OCI-LY7 (cell line): ENCODE data around the gene TLX1. TPM values are rescaled to one million over a fixed set of nuclear protein-coding genes. Genes with fewer than 3 reads are reported as not detected.
A peak's percentile ranks its signal among the peaks of the same experiment; 100 is the strongest.

Experiments used
- BruUV-seq: library from RNA; stranded (reverse); fragments of 400-500 nt; replicated peaks from 2 replicates; lab custom pipeline; 2021; lab: Mats Ljungman, UMichigan
- CTCF ChIA-PET: fragments of 300-600 bp; sonication (Branson Sonifier 250); formaldehyde crosslinking; loops from one replicate; lab custom pipeline; 2022; ENCODE audit warnings: antibody characterized with exemption; ENCODE audit not compliant: unreplicated experiment; lab: Charles Lee
- POLR2A ChIA-PET: fragments of 300-600 bp; sonication (Branson Sonifier 250); formaldehyde crosslinking; loops from one replicate; lab custom pipeline; 2022; ENCODE audit warnings: antibody characterized with exemption; lab: Charles Lee
- DNase-seq: peaks from one replicate; pipeline ENCODE4 v3.0.0-alpha.2; 2015; ENCODE audit warnings: low spot score
- H2AFZ ChIP-seq: fragments of 200-600 bp; sonication (generic), shearing (Covaris generic); 2 replicates; pipeline ENCODE4 v1.6.1; 2014; ENCODE audit warnings: mild to moderate bottlenecking, antibody characterized with exemption, low read length, moderate library complexity
- H3K27ac ChIP-seq: fragments of 200-600 bp; sonication (generic); 2 replicates; pipeline ENCODE4 v1.5.1; 2014; ENCODE audit warnings: mixed run types, low read depth, mild to moderate bottlenecking, moderate library complexity, low read length, inconsistent platforms; ENCODE audit not compliant: poor library complexity, severe bottlenecking
- H3K36me3 ChIP-seq: fragments of 200-600 bp; sonication (generic); 2 replicates; pipeline ENCODE4 v1.6.1; 2014; ENCODE audit warnings: mild to moderate bottlenecking, antibody characterized with exemption, low read length, moderate library complexity, mixed read lengths; ENCODE audit not compliant: insufficient read depth
- H3K4me1 ChIP-seq: fragments of 200-600 bp; sonication (generic); 2 replicates; pipeline ENCODE4 v1.5.1; 2014; ENCODE audit warnings: mild to moderate bottlenecking, low read length; ENCODE audit not compliant: insufficient read depth, poor library complexity, severe bottlenecking
- H3K4me2 ChIP-seq: fragments of 200-600 bp; sonication (generic); 2 replicates; pipeline ENCODE4 v1.6.1; 2014; ENCODE audit warnings: mild to moderate bottlenecking, low read length
- H3K4me3 ChIP-seq: fragments of 200-600 bp; sonication (generic); 2 replicates; pipeline ENCODE4 v1.5.1; 2014; ENCODE audit warnings: mild to moderate bottlenecking, low read depth, low read length; ENCODE audit not compliant: poor library complexity, severe bottlenecking
- H3K79me2 ChIP-seq: fragments of 200-600 bp; sonication (generic); 2 replicates; pipeline ENCODE4 v1.6.1; 2016; ENCODE audit warnings: low read depth, mild to moderate bottlenecking, low read length, moderate library complexity, mixed read lengths; ENCODE audit not compliant: insufficient read depth
- H3K9me2 ChIP-seq: fragments of 200-600 bp; sonication (generic); 2 replicates; pipeline ENCODE4 v1.6.1; 2016; ENCODE audit warnings: mild to moderate bottlenecking, low read length, mixed read lengths; ENCODE audit not compliant: insufficient read depth
- H3K9me3 ChIP-seq: fragments of 200-600 bp; sonication (generic); 2 replicates; pipeline ENCODE4 v1.6.1; 2014; ENCODE audit warnings: mild to moderate bottlenecking, mixed run types, low read length, mixed read lengths
- H4K20me1 ChIP-seq: fragments of 200-600 bp; sonication (generic); 2 replicates; pipeline ENCODE4 v1.6.1; 2014; ENCODE audit warnings: mild to moderate bottlenecking, antibody characterized with exemption, low read length, moderate library complexity, mixed read lengths; ENCODE audit not compliant: insufficient read depth
- CTCF ChIP-seq: fragments of 200-600 bp; sonication (generic); conservative IDR thresholded peaks from 2 replicates; pipeline ENCODE4 v1.5.1; 2014; ENCODE audit warnings: mild to moderate bottlenecking, antibody characterized with exemption, low read length, moderate library complexity, mixed read lengths
- EZH2phosphoT487 ChIP-seq: fragments of 200-600 bp; sonication (generic); IDR thresholded peaks from 2 replicates; pipeline ENCODE4 v1.6.1; 2018; ENCODE audit warnings: low read depth, borderline replicate concordance, mild to moderate bottlenecking, mixed run types, antibody characterized with exemption, low read length, moderate library complexity, mixed read lengths
- intact Hi-C: fragments of 100-400 bp; cut with micrococcal nuclease; formaldehyde crosslinking; loops from one replicate; pipeline ENCODE4 v1.10.0; 2022; ENCODE audit not compliant: unreplicated experiment
- total RNA-seq, 2 experiments: library from RNA; depleted of rRNA in 1 of 2; stranded (reverse); fragments of >200 nt in 1 of 2; shearing (Covaris generic) in 1 of 2; gene quantifications; 2 replicates each; pipeline ENCODE4 v1.2.3, GENCODE V29; 2014 to 2022

Gene TLX1
- total RNA-seq, 2 experiments from 2014 or later, result not detected

GRCh38 chr10:101120520-101120883, 10.6 kb upstream of the TLX1 start:
- Histone ChIP-seq H4K20me1 (no peaks in the 10 kb centered on the region), H3K9me2 (no peaks in the 10 kb centered on the region), H3K4me1 (peaks cover 6% of the 10 kb centered on the region), H3K27ac (no peak overlapping the region), H3K9me3 (no peaks in the 10 kb centered on the region), H3K4me3 (no peak overlapping the region), H3K79me2 (no peaks in the 10 kb centered on the region), H3K36me3 (no peaks in the 10 kb centered on the region), H2AFZ (no peak overlapping the region), H3K4me2 (no peak overlapping the region)
- ChIA-PET CTCF (no interaction called here), POLR2A (no interaction called here)
- intact Hi-C loops, result no loop called here
- TF ChIP-seq EZH2phosphoT487 (no peak), CTCF (no peak)
- no TSS peak for BruUV-seq
- no peak for DNase-seq

- ChIA-PET POLR2A (no interaction called here), CTCF (no interaction called here)
- Histone ChIP-seq H3K27ac (no peak overlapping the region), H3K9me2 (no peaks in the 10 kb centered on the region), H3K36me3 (no peaks in the 10 kb centered on the region), H3K4me1 (peaks cover 6% of the 10 kb centered on the region), H4K20me1 (no peaks in the 10 kb centered on the region), H2AFZ (no peak overlapping the region), H3K9me3 (no peaks in the 10 kb centered on the region), H3K79me2 (no peaks in the 10 kb centered on the region), H3K4me2 (peak overlapping the region; percentile 17; the same call in 1 of the 2 replicates), H3K4me3 (no peak overlapping the region)
- DNase-seq, result peak; percentile 11
- no peak for TF ChIP-seq EZH2phosphoT487
- TF ChIP-seq CTCF, result no peak
- intact Hi-C loops, result no loop called here
- no TSS peak for BruUV-seq
These were observed 10.0 kb upstream of the TLX1 start for GRCh38 chr10:101120884-101121653.

- no peaks in the 10 kb centered on the region for H3K9me2 ChIP-seq
- BruUV-seq, result no TSS peak
- no peaks in the 10 kb centered on the region for H4K20me1 ChIP-seq
- peaks cover 6% of the 10 kb centered on the region for H3K4me1 ChIP-seq
- H3K4me3 ChIP-seq, result no peak overlapping the region
- H2AFZ ChIP-seq, result no peak overlapping the region
- no peak overlapping the region for H3K27ac ChIP-seq
- H3K79me2 ChIP-seq, result no peaks in the 10 kb centered on the region
- TF ChIP-seq EZH2phosphoT487 (no peak), CTCF (no peak)
- no peaks in the 10 kb centered on the region for H3K36me3 ChIP-seq
- ChIA-PET CTCF (no interaction called here), POLR2A (no interaction called here)
- intact Hi-C loops, result no loop called here
- H3K4me2 ChIP-seq, result peak overlapping the region; percentile 17; the same call in 1 of the 2 replicates
- DNase-seq, result no peak
- H3K9me3 ChIP-seq, result no peaks in the 10 kb centered on the region
These were observed 9.5 kb upstream of the TLX1 start for GRCh38 chr10:101121654-101122031.
